Measurements from ENCODE around the gene ADRA1B.
"Not testable (repeated sequence)": the region's sequence is repeated elsewhere in the genome, so short reads cannot be mapped to it uniquely, and the experiment has no call there.

ADRA1B gene

GRCh38 chr5:159971931-159972461 is 55.7 kb downstream of the ADRA1B start:
- DNase-seq = no peak

GRCh38 chr5:159972538-159973362 is 56.5 kb downstream of the ADRA1B start:
- no peak for DNase-seq

- no peak for DNase-seq
These were observed 59.3 kb downstream of the ADRA1B start for GRCh38 chr5:159975462-159976019.

- DNase-seq = no peak
These were observed 60.6 kb downstream of the ADRA1B start for GRCh38 chr5:159976921-159977320.

GRCh38 chr5:159978358-159978757 is 62.1 kb downstream of the ADRA1B start:
- DNase-seq = no peak

GRCh38 chr5:159982421-159983173 is 66.3 kb downstream of the ADRA1B start:
- DNase-seq = no peak

- DNase-seq = peak in 1 of 2 experiments; percentile 43
These were observed 70.9 kb downstream of the ADRA1B start for GRCh38 chr5:159987031-159987674.

- peak in 1 of 2 experiments; percentile 2 for DNase-seq
These were observed 74.2 kb downstream of the ADRA1B start for GRCh38 chr5:159990506-159990905.

- no peak for DNase-seq
These were observed 76.3 kb downstream of the ADRA1B start for GRCh38 chr5:159992566-159992965.

- DNase-seq = no peak
These were observed 76.9 kb downstream of the ADRA1B start for GRCh38 chr5:159993194-159993593.

GRCh38 chr5:159995907-159996306 is 79.6 kb downstream of the ADRA1B start:
- no peak for DNase-seq

- DNase-seq = no peak
These were observed 85.2 kb downstream of the ADRA1B start for GRCh38 chr5:160001457-160001856.

GRCh38 chr5:160007514-160007913 is 91.2 kb downstream of the ADRA1B start:
- DNase-seq = no peak

GRCh38 chr5:160008529-160008876 is 92.2 kb downstream of the ADRA1B start:
- not testable (repeated sequence) for DNase-seq

GRCh38 chr5:160008877-160009590 is 92.8 kb downstream of the ADRA1B start, which contains the start of gene TTC1:
TTC1 (plus strand) TSS chr5:160009139; CDS start chr5:160010529, 1,390 bp downstream.
- DNase-seq = peak; percentile 91 to 98

- no peak for DNase-seq
These were observed 93.3 kb downstream of the ADRA1B start for GRCh38 chr5:160009591-160009989.

GRCh38 chr5:160011471-160011870 is 95.2 kb downstream of the ADRA1B start:
- no peak for DNase-seq

- not testable (repeated sequence) for DNase-seq
These were observed 97.9 kb downstream of the ADRA1B start for GRCh38 chr5:160014197-160014596.

GRCh38 chr5:160018945-160019625 is 102.8 kb downstream of the ADRA1B start:
- no peak for DNase-seq

- DNase-seq = no peak
These were observed 104.0 kb downstream of the ADRA1B start for GRCh38 chr5:160020266-160020770.

GRCh38 chr5:160020964-160021363 is 104.7 kb downstream of the ADRA1B start:
- no peak for DNase-seq
